GM19351 (cell line): ENCODE data around the gene ADRM1.
A peak's percentile ranks its signal among the peaks of the same experiment; 100 is the strongest.

ENCODE experiments used
- ATAC-seq: cut with Tn5 transposase; IDR thresholded peaks from one replicate; pipeline ENCODE4 v1.9.1; 2021; ENCODE audit warnings: mild to moderate bottlenecking, moderate library complexity; ENCODE audit not compliant: unreplicated experiment

The ADRM1 gene

GRCh38 chr20:62297449-62298227 is 5.2 kb upstream of the ADRM1 start:
- ATAC-seq = no peak

DNA sequence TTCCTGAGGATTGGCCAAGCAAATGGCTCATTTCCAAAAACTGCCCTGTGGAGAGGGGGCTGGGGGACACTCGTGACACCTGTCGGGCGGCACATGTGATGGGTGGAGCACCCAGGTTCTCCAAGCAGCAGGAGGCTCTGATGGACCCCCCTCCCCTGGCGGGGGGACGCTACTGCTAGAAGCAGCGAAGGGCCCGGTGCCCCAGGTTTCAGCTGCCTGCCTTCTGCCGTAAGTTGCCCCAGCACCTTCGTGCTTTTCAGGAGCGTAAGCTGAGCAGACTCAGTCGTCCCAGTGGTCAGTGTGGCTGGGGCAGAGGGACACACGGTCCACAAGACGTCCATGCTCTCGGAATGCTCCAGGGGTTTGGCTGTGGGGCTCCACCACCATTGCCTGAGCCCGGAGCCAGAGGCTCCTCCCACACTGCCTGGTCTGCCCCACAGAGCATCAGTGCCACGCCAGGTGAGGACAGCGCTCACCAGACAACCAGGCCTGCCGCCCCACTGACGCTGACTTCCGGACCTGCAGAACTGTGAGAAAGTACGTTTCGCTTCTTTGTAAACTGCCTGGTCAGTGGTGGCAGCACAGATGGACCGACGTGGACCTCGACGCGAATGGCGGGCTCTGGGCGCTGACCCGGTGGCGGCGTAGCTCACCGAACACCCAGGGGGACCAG is 4.1 kb upstream of the ADRM1 start:
- ATAC-seq = no peak

DNA sequence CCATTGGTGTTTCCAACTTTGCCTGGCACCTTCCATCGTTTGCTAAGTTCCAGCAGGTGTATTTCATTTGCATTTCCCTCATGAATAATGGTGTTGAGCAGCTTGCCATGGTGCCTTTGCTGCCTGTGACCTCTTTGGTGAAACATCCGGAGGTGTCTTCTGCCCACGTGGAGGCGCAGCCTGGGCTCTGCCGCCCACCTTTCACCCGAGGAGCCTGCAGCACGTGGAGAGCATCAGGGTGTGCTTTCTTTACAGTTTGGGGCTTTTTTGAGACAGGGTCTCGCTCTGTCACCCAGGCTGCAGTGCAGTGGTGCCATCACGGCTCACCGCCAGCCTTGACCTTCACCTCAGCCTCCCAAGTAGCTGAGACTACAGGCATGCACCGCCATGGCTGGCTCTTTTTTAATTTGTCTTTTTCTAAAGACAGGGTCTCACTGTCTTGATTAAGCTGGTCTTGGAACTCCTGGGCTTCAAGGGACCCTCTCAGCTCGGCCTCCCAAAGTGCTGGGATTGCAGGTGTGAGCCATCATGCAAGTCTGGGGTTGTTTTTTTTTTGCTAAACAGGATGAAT is 3.0 kb upstream of the ADRM1 start:
- ATAC-seq = no peak

DNA sequence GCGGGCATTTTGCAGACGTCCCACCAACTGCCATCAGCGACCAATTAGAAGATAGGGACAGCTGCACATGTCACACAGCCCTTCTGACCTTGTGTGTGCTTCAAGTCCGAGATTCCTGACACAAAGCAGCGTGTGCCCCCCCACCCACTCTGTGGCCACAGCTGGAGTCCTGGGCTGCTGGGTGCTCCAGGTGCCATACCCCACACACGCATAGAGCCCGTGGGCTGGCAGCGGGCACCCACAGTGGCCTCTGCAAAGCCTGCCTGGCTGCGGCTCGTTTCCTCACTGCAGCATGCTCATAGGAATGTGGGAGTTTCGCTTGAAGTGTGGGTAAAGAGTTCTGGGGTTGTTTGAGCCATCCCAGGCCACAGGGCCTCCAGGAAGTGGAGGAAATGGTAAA is 2.5 kb upstream of the ADRM1 start:
- ATAC-seq = no peak

- no peak for ATAC-seq
Measured at GRCh38 chr20:62301111-62301668, 1.6 kb upstream of the ADRM1 start.

DNA sequence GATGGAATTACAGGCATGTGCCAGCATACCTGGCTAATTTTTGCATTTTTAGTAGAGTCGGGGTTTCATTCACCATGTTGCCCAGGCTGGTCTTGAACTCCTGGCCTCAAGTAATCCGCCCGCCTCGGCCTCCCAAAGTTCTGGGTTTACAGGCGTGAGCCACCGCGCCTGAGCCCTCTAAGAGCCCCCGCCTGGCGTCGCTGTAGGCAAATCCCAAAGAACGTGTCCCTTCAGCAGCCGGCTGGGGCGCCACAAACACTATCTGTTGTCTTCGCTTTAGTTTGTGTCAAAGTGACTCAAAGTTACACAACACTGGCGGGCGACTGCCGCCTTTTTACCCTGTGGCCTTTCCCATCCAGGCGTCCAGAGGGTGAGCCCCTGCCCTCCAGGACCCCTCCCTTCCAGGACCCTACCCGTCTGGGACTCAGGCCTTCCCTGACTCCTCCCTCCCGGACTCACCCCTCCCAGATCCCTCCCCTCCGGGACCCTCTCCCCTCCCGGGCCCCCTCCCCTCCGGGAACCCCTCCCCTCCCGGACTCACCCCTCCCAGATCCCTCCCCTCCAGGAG is 940 bp upstream of the ADRM1 start:
- peak; percentile 38 for ATAC-seq

- no peak for ATAC-seq
Measured at GRCh38 chr20:62303062-62303339, 204 bp downstream of the ADRM1 start.

GRCh38 chr20:62303340-62304226 is 786 bp downstream of the ADRM1 start:
- ATAC-seq = no peak

DNA sequence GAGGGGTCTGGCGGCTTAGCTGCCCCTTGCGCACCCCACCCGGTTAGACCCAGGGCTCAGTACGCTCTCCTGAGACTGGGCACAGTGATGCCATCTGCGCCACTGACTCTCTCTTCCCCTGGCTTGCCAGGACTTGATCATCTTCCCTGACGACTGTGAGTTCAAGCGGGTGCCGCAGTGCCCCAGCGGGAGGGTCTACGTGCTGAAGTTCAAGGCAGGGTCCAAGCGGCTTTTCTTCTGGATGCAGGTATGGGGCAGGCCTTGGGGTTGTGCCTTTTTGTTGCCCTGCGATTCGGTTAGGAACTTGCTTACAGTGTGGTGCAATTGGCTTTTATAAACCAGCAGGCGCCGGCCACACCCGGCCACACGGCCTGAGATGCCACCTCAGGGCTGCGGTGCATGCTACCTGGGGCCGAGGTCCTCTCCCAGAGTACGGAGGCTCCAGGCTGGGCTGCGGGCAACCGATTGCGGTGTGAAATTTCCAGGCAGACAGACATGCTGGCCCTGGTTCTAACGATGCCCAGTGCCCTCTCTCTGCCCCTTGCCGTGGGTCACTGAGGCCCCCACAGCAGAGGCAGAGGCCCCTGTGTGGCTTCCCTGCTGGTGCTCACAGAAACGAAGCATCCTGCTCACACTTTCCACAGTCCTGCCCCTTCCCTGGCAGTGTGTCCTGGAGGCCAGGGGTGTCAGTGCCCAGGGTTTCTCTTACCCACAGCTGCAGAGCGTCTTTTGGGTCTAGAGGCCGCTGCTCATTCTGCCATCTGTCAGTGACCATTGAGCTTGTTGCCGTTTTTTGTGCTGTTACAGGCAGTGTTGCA is 1.7 kb downstream of the ADRM1 start:
- ATAC-seq = no peak

- no peak for ATAC-seq
Measured at GRCh38 chr20:62305149-62305764, 2.5 kb downstream of the ADRM1 start.

- ATAC-seq = no peak
Measured at GRCh38 chr20:62305765-62306413, 3.1 kb downstream of the ADRM1 start.

- no peak for ATAC-seq
Measured at GRCh38 chr20:62306414-62307187, 3.8 kb downstream of the ADRM1 start.

GRCh38 chr20:62307226-62308101 is 4.7 kb downstream of the ADRM1 start:
- no peak for ATAC-seq

DNA sequence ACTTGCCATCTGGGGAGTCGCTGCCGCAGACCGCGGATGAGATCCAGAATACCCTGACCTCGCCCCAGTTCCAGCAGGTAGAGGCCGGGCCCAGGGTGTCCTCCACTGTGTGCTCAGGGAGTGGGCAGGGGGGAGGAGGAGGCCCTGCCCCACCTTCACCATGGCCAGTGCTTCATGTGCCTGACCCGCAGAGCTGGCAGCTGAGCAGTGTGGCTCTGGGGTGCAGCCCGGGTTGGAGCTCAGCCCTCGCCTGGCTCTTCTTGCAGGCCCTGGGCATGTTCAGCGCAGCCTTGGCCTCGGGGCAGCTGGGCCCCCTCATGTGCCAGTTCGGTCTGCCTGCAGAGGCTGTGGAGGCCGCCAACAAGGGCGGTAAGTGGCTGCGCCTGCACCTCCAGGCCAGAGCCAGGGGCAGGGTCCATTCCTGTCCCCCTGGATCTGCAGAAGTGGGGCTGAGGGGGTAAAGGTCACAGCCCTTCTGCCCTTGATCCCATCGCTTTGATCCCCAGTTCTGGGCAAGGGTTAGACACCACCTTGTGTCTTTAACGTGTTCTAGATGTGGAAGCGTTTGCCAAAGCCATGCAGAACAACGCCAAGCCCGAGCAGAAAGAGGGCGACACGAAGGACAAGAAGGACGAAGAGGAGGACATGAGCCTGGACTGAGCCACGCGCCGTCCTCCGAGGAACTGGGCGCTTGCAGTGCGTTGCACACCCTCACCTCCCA is 5.5 kb downstream of the ADRM1 start:
- no peak for ATAC-seq

GRCh38 chr20:62309198-62309944 is 6.6 kb downstream of the ADRM1 start:
- ATAC-seq = no peak
